Suppressor macrophage treated with lipopolysaccharide for 4 hours (primary cell): ENCODE results near the gene MT1A.

Experiments used
- DNase-seq: peaks from one replicate; pipeline ENCODE4 v3.0.0-alpha.2; 2020

The MT1A gene

GRCh38 chr16:56637814-56638750, at the start of gene MT1A:
TSS of gene MT1A (plus strand) at chr16:56638666. CDS start at chr16:56638739, 73 bp downstream.
- DNase-seq = peak; percentile 73

DNA sequence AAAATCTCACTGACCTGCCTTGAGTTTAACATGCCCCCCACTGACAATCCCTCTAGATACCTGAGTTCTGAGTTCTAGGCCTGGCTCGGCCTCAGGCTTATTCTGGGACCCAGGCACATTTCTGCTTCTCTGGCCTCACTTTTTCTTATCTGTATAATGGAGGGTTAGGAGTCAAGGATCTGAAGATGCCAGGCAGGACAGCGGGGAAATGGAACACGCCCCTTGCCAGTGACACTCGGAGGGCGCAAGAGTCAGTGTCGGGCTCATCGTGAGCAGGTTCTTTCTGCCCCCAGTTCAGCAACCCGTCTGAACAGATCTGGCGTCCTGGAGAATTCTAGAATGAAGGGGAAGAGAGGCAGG, 49.7 kb upstream of the MT1A start:
- no peak for DNase-seq

- no peak for DNase-seq
These were observed 49.1 kb upstream of the MT1A start, which contains the start of gene MT3 for GRCh38 chr16:56589141-56590039. TSS of gene MT3 (plus strand) at chr16:56589528. CDS start at chr16:56589591, 63 bp downstream.

DNA sequence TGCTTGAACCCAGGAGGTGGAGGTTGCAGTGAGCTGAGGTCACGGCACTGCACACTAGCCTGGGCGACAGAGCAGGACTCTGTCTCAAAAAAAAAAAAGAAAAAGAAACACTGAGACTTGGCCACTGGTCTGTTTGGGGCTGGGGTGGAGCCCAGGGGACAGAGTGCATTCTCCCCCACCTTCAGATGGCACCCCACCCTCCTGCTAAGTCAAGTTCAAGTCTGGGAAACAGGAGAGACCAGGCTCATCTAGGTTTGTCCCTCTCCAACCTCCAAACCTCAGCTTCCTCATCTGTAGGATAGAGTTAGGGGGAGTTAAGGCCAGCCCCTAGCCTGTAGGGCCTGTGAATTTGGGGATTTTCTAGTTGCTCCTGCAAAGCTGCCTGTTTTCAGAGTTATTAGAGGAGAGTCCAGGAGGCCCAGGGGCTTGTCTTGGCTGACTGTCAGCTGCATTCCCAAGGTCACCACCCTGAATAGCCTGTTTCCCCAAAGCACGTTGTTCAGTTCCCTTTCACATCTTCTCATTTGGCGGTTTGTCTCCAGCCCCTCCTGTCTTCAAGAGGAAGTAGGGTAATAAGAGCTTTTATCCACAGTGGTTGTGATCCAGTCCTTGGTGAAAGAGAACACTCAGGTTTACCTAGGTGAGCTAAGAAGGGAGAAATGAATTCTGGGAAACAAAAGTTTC, 46.9 kb upstream of the MT1A start:
- DNase-seq = peak; percentile 39

- DNase-seq = no peak
These were observed 44.7 kb upstream of the MT1A start for GRCh38 chr16:56593573-56594291.

- DNase-seq = no peak
These were observed 44.2 kb upstream of the MT1A start for GRCh38 chr16:56594292-56594619.

DNA sequence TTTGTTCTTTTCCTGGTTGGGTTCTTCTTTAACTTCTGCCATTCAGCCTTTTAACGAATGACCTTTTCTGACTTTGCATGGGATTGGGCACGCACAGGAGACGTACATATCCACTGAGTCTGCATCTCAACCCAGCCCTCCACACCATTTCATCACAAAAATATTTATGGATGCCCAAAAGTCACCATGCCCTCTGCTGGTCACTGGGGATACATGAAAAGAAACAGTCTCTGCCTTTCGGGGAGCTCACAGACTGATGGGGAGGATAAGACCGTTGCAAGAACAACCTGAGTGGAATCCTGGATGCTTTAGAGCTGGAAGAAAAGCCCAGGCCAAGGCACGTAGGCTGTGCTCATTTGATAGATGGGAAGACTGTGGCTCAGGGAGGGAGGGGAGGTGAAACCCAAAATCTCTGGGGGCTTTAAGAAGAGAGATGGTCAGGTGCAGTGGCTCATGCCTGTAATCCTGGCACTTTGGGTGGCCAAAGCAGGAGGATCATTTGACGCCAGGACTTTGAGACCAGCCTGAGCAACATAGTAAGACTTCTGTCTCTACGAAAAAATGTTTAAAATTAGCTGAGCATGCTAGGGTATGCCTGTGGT, 38.0 kb upstream of the MT1A start:
- peak; percentile 72 for DNase-seq

GRCh38 chr16:56601325-56601724, 37.1 kb upstream of the MT1A start:
- no peak for DNase-seq

DNA sequence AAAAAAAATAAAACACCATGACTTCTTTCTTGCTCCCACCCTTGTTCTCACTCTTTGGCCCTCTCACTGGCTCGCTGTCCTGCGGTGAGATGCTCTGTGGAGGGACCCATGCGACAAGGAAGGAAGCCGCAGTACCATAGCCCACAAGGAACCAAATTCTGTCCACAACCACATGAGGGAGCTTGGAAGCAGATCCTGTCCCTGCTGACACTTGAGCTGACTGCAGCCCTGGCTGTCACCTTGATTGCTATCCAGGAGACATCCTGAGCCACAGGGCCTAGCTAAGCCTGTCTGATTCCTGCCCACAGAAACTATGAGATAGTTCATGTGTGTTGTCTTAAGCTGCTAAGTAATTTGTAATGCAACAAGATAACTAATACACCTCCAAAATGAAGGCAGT, 34.9 kb upstream of the MT1A start:
- peak; percentile 64 for DNase-seq

DNA sequence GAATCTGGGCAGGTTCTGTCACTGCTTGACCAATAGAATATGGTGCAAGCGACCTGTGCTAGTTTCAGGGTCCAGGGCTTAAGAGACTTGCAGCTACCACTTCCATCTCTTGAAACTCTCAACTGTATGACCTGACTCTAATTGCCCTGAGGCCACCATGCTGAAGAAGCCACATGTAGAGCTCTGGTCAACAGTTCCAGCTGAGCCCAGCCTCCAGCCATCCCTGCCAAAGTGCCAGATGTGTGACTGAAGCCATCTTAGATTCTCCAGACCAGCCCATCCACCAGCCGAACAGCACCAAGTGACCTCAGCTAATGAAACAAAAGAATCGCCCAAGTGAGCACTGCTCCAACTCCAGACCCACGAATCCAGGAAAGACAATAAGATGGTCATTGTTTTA, 33.5 kb upstream of the MT1A start:
- DNase-seq = no peak

- no peak for DNase-seq
These were observed 33.0 kb upstream of the MT1A start for GRCh38 chr16:56605475-56605874.

DNA sequence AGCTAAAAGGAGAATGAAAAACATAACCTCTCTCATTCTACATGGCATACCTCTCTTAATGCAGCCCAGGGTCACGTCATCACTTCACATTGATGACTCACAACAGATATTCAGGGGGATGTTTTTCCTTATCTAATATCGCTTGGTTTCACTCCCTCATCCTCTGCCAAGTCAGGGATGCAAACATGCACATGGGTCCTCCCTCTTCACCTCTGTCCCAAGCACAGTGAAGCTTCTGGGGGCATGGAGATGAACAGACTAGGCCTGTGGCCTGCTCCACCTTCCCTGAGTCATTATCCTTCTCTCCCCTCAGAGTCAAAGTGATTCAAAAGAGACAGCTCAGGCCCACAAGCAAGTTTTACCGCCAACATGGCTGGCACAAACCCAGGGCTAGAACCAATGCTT, 32.4 kb upstream of the MT1A start:
- DNase-seq = no peak

DNA sequence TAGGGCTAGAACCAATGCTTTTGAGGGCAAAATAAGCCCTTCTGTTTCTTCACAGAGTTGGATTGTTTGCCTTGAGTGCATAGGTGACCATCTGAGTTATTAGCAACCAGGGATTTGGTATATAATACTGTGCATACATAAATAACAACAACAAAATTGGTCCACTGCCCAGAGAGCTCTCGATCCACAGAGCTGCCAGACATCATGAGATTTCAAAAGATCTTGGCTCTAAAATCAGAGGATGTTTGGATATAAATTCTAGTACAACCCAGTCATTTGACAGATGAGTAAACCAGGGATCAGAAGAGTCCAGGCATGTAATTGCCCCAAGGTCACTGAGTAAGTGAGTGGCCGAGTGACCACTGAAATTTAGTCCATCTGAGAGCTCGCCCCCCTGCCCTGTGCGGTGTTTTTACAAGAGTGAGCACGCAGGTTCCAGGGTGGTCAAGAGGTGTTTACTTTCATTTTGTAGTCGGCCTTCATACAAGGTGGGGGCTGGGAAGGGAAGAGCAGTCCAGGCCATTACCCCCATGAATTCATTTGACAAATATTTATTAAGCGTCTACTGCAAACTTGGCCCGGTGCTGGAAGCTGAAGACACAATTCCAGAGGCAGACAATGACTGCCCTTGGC, 31.9 kb upstream of the MT1A start:
- no peak for DNase-seq

DNA sequence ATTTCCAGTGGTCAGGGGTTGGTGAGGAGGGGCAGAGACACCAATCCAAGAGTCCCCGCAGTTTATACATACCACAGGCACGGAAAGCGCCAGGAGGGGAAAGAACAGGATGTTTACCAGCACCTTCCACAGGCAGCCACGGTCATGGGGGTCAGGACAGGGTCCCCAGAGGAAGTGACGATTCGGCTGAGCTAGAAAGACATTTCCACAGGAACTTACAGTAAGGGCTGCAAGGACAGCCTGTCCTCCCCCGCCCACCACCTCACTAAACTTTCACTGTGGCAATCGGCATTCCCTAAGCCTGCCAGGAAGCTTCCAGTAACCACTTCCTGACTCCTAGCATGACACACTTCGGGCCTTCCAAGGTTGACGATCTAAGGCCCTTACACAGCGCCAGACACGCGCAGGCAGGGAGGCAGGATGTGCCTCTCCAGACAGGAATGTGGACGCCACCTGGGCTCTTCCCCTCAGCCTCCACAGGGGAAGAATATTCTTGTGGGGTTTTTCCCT, 31.3 kb upstream of the MT1A start:
- DNase-seq = peak; percentile 80

DNA sequence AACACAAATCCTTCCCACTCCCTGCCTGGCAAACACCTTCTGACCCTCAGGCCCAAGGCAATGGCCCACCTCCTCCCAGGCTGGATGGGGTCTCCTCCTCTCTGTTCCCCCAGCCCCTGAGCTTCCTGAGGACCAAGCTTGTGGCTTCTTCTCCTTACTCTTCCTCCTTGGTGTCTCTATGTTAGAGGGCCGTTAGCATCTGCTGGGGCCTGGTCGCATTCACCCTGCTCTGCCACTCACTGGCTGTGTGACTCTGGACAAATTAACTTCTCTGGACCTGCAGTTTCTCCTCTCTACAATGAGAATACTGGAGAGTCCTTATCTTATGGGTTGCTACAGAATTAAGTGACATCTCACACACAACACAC, 30.8 kb upstream of the MT1A start:
- DNase-seq = no peak

DNA sequence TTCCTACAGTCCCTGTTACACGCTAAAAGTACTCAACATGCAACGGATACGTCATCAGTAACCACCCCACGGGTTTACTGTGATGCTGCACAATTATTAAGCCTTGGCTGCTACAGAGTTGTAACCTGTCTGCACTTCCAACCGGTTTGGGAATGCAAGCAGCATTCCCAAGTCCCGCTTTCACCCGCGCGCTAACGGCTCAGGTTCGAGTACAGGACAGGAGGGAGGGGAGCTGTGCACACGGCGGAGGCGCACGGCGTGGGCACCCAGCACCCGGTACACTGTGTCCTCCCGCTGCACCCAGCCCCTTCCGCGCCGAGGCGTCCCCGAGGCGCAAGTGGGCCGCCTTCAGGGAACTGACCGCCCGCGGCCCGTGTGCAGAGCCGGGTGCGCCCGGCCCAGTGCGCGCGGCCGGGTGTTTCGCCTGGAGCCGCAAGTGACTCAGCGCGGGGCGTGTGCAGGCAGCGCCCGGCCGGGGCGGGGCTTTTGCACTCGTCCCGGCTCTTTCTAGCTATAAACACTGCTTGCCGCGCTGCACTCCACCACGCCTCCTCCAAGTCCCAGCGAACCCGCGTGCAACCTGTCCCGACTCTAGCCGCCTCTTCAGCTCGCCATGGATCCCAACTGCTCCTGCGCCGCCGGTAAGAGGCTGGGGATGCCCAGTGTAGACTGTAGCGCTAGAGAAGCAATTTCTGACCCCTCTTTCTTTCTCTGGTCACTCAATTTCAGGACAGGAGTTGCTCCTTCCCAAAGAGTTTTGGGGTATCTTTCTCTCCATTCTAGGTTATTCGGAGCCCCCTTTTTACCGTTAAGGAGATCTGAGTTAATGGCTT, 30.2 kb upstream of the MT1A start, which contains the start of gene MT2A:
TSS of gene MT2A (plus strand) at position 542 of the 833 bp plus-strand sequence. CDS start at position 614, 72 bp downstream.
- DNase-seq = peak; percentile 99

DNA sequence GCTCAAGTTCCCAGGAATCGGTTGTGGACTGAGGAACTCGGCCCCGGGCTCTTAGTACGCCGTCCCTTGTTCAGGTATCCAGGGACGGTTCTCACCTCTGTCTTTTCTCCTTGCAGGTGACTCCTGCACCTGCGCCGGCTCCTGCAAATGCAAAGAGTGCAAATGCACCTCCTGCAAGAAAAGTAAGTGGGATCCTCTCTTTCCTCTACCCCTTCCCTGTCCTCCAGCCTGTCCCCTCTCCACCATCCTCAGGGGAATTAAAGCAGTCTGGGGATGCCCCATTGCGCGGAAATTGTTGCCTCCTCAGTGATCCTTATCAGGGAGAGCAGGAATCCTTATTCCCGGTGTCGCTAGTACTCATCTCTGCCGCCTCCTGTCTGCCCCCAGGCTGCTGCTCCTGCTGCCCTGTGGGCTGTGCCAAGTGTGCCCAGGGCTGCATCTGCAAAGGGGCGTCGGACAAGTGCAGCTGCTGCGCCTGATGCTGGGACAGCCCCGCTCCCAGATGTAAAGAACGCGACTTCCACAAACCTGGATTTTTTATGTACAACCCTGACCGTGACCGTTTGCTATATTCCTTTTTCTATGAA, 29.5 kb upstream of the MT1A start:
- no peak for DNase-seq

DNA sequence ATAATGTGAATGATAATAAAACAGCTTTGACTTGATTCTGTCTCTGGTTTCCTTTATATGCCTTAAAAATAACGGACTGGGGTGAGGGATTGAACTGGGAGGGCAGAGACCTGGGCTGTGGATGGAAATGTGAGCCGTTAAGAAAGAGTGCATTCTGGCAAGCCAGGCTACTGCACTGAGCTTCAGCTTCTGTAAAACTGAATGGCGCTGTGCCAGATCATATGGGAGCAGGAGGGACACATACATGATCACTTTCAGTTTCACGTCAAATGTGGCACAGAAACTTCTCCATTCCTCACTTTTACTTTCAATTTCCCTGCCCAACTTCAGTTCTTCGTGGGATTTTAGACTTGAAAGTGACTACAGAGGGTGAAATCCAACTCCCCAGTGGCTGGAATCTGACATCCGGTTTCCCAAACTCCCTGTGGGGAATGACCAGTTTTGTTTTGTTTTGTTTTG, 29.0 kb upstream of the MT1A start:
- DNase-seq = peak; percentile 98

- peak; percentile 99 for DNase-seq
These were observed 28.4 kb upstream of the MT1A start for GRCh38 chr16:56610017-56610608.
